AG09309 (cell line): ENCODE measurements around the gene CD7.

ENCODE experiments used
- DNase-seq: peaks from one replicate; pipeline ENCODE4 v3.0.0-alpha.2; 2010; ENCODE audit warnings: low read depth
- H3K4me3 ChIP-seq: 2 replicates; pipeline ENCODE4 v1.5.1; 2011; ENCODE audit warnings: mild to moderate bottlenecking, low read depth, low read length, moderate library complexity; ENCODE audit not compliant: control insufficient read depth
- TF ChIP-seq, protein P1 (sequence below): IDR thresholded peaks from 2 replicates; pipeline ENCODE4 v1.5.1; 2011; ENCODE audit warnings: mild to moderate bottlenecking, low read depth, low read length, inconsistent platforms; ENCODE audit not compliant: insufficient read depth, control insufficient read depth; ENCODE audit errors: missing control alignments

The CD7 gene

DNA sequence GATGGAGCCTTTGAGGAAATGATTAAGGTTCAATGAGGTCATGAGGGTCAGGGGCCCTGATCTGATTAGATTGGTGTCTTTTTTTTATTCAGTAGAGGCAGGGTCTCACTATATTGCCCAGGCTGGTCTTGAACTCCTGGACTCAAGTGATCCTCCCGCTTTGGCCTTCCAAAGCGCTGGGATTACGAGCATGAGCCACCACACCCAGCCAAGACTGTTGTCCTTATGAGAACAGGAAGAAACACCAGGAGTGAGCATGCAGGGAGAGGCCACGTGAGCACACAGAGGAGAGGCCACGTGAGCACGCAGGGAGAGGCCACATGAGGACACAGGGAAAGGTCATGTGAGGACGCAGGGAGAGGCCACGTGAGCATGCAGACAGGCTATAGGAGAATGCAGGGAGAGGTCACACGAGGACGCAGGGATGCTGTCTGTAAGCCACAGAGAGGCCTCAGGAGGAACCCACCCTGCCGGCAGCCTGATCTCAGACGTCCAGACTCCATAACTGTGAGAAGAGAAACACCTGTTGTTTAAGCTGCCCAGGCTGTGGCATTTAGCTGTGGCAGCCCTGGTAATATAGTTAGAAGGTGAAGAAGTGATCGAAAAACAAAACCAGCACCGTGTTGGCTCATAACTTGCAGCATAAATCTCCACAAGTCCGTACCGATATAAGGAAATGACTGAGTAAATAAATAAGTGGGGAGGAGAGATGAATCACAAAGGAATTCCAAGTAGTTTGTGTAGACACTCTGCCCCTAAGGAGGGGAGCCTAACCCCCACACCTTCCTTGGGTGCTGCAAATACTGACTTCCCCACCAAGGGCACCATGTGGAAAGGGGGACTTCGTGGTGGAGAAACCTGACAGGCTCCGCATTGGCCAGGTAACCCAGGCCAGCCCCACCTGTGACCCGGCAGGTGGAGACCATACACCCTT, 29.3 kb downstream of the CD7 start:
- H3K4me3 ChIP-seq = no peak overlapping the region
- DNase-seq = no peak
- TF ChIP-seq, protein P1, sequence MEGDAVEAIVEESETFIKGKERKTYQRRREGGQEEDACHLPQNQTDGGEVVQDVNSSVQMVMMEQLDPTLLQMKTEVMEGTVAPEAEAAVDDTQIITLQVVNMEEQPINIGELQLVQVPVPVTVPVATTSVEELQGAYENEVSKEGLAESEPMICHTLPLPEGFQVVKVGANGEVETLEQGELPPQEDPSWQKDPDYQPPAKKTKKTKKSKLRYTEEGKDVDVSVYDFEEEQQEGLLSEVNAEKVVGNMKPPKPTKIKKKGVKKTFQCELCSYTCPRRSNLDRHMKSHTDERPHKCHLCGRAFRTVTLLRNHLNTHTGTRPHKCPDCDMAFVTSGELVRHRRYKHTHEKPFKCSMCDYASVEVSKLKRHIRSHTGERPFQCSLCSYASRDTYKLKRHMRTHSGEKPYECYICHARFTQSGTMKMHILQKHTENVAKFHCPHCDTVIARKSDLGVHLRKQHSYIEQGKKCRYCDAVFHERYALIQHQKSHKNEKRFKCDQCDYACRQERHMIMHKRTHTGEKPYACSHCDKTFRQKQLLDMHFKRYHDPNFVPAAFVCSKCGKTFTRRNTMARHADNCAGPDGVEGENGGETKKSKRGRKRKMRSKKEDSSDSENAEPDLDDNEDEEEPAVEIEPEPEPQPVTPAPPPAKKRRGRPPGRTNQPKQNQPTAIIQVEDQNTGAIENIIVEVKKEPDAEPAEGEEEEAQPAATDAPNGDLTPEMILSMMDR = no peak

DNA sequence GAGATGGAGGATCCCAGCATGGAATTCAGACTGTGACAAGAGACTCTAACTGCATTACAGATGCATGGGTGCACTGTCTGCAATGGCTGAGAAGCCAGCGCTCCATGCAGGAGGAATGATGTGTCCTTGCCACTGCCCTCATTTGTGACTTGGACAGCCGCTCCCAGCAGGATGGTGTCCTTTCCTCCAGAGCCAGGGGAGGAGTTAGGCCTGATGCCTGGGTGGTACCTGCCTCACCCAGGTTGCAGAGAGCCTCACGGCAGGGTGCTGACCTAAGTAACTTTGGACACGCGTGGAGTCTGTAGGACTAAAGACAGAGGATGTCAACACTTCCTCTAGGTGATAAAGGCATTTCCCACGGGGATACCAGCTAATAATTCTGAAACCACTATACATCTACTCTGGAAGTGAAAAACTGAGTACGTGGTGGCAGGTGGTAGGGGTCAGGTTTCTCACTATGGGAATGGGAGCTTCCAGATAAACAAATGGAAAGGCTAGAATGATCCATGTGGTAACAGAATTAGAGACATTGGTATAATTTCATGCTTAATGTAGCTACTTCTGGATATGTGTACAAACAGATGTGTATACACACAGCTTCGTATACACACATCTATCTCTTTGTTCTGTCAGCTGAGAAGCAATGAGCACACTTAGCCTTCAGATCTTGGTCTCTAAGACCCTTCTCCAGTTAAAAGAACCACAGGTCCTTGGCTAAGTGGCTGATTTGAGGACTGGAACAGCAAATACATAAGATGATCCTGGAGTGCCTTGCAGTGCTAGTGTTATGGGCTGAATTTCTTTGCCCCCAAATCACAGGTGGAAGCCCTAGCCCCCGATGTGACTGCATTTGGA, 30.2 kb downstream of the CD7 start:
- TF ChIP-seq, protein P1 = no peak
- no peak overlapping the region for H3K4me3 ChIP-seq
- DNase-seq = no peak

DNA sequence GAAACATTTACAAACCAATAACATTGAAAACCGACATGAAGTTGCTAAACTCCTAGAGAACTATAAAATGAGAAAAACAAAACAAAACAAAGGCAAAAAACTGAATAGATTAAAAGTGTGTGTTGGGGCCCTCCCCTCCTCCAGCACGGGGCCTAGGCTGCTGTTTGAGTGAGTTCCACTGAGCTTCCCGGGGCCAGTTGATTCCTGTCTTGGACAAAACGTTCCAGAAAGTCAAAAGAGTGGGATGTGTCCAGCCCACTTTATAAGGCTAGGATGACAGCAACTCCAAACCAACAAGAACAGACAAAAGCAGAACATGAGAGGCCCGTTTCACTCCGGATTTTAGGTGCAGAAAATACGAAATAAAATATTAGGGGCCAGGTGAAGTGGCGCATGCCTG, 32.3 kb downstream of the CD7 start:
- TF ChIP-seq, protein P1 = no peak
- H3K4me3 ChIP-seq = no peak overlapping the region
- no peak for DNase-seq

DNA sequence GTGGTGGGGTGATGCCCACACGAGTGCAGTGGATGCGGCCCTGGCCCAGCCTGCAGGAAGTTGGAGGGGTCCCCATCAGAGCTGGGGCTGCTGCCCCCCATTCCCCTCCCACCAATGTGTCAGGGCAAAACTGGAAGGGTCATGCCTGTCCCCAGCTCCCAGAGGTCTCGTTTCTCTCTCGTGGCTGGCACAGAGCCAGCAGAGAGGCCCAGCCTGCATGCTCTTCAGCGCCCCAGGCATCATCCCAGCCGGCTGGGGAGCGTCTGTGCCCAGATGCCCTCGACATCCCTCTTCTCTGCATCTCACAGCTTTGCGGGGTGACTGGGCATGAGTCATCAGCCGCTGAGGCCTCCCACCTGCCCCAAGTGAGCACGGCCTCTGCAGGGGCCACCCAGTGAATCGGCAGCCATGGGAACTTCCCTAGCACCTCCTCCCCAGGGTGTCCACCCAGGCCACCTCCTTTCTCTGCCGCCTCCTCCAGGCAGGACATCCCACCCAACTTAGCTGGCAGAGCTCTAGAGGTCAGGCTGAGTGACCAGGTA, 34.1 kb downstream of the CD7 start:
- no peak overlapping the region for H3K4me3 ChIP-seq
- TF ChIP-seq, protein P1 = no peak
- DNase-seq = no peak

GRCh38 chr17:82282239-82283207, 34.9 kb downstream of the CD7 start:
- TF ChIP-seq, protein P1 = no peak
- no peak for DNase-seq
- no peak overlapping the region for H3K4me3 ChIP-seq
